Epithelial cell of esophagus (primary cell): ENCODE results near the gene PODXL2.
"Not testable (repeated sequence)": the region's sequence is repeated elsewhere in the genome, so short reads cannot be mapped to it uniquely, and the experiment has no call there.

Experiments
- DNase-seq: peaks from one replicate; pipeline ENCODE4 v3.0.0; 2010; ENCODE audit warnings: low read depth
- H3K4me3 ChIP-seq: 2 replicates; pipeline ENCODE4 v1.5.1; 2011; ENCODE audit warnings: mild to moderate bottlenecking, low read length, control low read depth
- TF ChIP-seq, protein P1 (sequence below): IDR thresholded peaks from 2 replicates; pipeline ENCODE4 v1.5.1; 2011; ENCODE audit warnings: low read depth, mild to moderate bottlenecking, low read length, control low read depth, inconsistent platforms; ENCODE audit not compliant: insufficient read depth; ENCODE audit errors: missing control alignments

Gene PODXL2

DNA sequence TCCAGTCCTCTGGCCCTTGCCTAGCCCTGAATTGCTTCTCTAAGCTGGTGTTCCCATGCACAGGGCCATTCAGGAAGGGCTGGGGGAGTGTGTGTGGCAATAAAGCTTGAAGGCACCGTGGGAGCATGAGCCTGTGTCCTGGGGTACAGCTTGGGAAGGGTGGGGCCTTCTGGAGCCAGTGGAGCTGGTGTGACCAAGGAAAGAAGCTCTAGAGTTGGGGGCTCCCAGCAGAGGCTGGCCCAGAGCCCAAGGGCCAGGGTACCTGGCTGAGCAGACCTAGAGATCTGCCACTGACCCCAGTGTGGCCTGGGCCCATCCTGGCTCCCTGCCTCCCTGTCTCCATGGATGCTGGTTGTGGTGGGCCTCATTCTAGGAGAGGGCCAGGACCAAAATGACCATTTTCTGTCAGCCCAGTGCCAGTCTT, 51.8 kb downstream of the PODXL2 start:
- no peak for DNase-seq
- TF ChIP-seq, protein P1, sequence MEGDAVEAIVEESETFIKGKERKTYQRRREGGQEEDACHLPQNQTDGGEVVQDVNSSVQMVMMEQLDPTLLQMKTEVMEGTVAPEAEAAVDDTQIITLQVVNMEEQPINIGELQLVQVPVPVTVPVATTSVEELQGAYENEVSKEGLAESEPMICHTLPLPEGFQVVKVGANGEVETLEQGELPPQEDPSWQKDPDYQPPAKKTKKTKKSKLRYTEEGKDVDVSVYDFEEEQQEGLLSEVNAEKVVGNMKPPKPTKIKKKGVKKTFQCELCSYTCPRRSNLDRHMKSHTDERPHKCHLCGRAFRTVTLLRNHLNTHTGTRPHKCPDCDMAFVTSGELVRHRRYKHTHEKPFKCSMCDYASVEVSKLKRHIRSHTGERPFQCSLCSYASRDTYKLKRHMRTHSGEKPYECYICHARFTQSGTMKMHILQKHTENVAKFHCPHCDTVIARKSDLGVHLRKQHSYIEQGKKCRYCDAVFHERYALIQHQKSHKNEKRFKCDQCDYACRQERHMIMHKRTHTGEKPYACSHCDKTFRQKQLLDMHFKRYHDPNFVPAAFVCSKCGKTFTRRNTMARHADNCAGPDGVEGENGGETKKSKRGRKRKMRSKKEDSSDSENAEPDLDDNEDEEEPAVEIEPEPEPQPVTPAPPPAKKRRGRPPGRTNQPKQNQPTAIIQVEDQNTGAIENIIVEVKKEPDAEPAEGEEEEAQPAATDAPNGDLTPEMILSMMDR = no peak
- no peak overlapping the region for H3K4me3 ChIP-seq

- not testable (repeated sequence) for H3K4me3 ChIP-seq, DNase-seq
Observed at GRCh38 chr3:127682175-127682554, 53.2 kb downstream of the PODXL2 start.

- H3K4me3 ChIP-seq = no peak overlapping the region
- TF ChIP-seq, protein P1 = no peak
- DNase-seq = no peak
Observed at GRCh38 chr3:127682561-127682960, 53.6 kb downstream of the PODXL2 start.

DNA sequence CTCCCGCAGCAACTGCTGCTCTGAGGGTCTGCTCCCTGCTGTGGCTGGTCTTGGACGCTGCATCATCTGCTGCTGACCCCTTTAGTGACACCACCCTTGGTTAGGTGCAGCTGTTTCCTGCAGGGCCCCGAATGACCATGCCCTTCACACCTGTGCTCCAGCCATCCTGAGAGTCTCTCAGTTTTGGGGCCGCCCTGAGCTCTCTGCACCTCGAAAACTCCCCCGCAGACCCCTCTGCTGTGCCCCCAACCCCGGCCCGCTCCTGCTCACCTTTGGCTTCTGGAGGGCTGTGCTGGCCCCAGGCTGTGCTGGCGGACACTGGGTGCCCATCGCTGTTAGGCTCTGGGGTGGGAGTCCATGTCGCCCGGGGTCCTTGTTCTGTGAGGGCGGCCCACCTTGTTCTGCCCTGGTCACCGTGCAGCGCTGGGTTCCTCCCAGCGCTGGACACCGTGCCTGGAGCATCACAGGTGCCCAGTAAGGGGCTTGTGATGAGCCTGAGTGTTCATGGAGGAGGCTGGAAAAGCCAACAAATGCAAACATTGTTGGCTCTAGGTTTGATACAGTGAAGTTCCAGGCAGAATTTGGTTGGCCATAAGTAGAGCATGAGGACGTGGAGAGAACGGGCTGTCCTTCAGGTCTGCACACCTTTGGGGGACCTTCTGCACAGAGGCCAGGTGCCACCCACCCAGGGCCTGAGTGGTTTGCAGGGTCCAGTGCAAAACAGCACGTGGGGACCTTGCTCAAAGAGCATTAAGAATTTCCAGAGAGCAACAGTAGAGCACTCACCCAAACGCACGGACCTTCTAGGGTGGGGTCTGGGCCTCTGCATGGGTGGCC, 56.1 kb downstream of the PODXL2 start:
- TF ChIP-seq, protein P1 = no peak
- DNase-seq = no peak

GRCh38 chr3:127685708-127686511, 56.9 kb downstream of the PODXL2 start:
- TF ChIP-seq, protein P1 = no peak
- DNase-seq = no peak
- H3K4me3 ChIP-seq = no peak overlapping the region

More for the DNA sequence above, 56.1 kb downstream of the PODXL2 start:
- H3K4me3 ChIP-seq = no peak overlapping the region

DNA sequence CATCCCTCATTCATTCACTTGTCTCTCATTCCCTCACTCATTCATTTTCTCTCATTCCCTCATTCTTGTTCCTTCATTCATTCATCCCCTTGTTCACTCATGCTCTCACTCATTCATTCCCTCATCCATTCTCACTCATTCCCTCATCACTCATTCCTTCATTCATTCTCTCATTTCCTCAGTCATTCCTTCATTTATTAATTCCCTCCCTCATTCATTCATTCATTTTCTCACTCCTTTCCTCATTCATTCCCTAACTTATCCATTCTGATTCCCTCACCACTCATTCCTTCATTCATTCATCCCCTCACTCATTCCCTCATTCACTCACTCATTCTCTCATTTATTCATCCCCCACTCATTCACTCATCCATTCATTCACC, 57.5 kb downstream of the PODXL2 start:
- TF ChIP-seq, protein P1 = no peak
- H3K4me3 ChIP-seq = no peak overlapping the region
- DNase-seq = no peak

DNA sequence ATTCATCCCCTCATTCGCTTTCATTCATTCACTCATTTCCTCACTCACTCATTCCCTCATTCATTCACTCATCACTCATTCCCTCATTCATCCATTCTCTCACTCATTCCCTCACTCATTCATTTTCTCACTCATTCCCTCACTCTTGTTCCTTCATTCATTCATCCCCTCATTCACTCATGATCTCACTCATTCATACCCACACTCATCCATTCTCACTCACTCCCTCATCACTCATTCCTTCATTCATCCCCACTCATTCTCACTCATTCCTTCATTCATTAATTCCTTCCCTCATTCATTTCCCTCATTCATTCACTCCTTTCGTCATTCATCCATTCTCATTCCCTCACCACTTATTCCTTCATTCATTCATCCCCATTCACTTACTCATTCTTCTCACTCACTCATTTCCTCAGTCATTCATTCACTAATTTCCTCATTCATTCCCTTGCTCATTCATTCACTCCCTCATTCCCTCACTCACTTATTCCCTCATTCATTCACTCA, 58.3 kb downstream of the PODXL2 start:
- no peak for DNase-seq

More for the DNA sequence above, 58.3 kb downstream of the PODXL2 start:
- H3K4me3 ChIP-seq = no peak overlapping the region
- TF ChIP-seq, protein P1 = no peak
